Bronchial epithelial cell (primary cell): ENCODE data around the gene SMIM28. TPM values are rescaled to one million over a fixed set of nuclear protein-coding genes. Genes with fewer than 3 reads are reported as not detected.
A peak's percentile ranks its signal among the peaks of the same experiment; 100 is the strongest.

Experiments used
- DNase-seq: peaks from one replicate; pipeline ENCODE4 v3.0.0-alpha.2; 2010; ENCODE audit warnings: low read depth
- FAIRE-seq: peaks from 2 replicates; lab custom pipeline; 2011; peaks lifted over from hg19 to GRCh38; lab: Jason Lieb, UNC
- H3K27me3 ChIP-seq: 2 replicates; pipeline ENCODE4 v1.5.1; 2011; ENCODE audit warnings: low read length; ENCODE audit not compliant: control insufficient read depth, insufficient read depth
- H3K36me3 ChIP-seq: 2 replicates; pipeline ENCODE4 v1.5.1; 2011; ENCODE audit warnings: low read length; ENCODE audit not compliant: control insufficient read depth, insufficient read depth
- H3K4me3 ChIP-seq: 2 replicates; pipeline ENCODE4 v1.5.1; 2011; ENCODE audit warnings: mild to moderate bottlenecking, low read depth, low read length, control low read depth
- CTCF ChIP-seq: IDR thresholded peaks from 2 replicates; pipeline ENCODE4 v1.5.1; 2011; ENCODE audit warnings: mild to moderate bottlenecking, moderate library complexity, low read length, control low read depth, inconsistent platforms; ENCODE audit not compliant: insufficient read depth, severe bottlenecking
- total RNA-seq: library from RNA; depleted of rRNA; stranded (reverse); fragments of >200 nt; gene quantifications from 2 replicates; pipeline ENCODE4 v1.2.1, GENCODE V29; 2014

The SMIM28 gene
- total RNA-seq, 1 donor from 2014 or later, result not detected

- no peak for TF ChIP-seq CTCF
- Histone ChIP-seq H3K4me3 (no peak overlapping the region), H3K27me3 (no peaks in the 10 kb centered on the region), H3K36me3 (no peaks in the 10 kb centered on the region)
- no peak for FAIRE-seq
- no peak for DNase-seq
Measured at GRCh38 chr6:138334963-138335362, 42.7 kb upstream of the SMIM28 start.

DNA sequence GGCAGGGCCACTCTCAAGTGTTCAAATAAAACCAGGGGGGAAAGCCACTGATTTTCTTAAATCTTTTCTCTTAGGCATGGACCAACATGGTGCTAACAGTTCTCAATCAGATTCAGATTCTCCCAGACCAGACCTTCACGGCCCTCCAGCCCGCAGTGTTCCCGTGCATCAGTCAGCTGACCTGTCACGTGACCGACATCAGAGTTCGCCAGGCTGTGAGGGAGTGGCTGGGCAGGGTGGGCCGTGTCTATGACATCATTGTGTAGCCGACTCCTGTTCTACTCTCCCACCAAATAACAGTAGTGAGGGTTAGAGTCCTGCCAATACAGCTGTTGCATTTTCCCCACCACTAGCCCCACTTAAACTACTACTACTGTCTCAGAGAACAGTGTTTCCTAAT, 41.5 kb upstream of the SMIM28 start:
- no peak for TF ChIP-seq CTCF
- Histone ChIP-seq H3K36me3 (no peaks in the 10 kb centered on the region), H3K4me3 (no peak overlapping the region), H3K27me3 (no peaks in the 10 kb centered on the region)
- DNase-seq (no peak), FAIRE-seq (no peak)

DNA sequence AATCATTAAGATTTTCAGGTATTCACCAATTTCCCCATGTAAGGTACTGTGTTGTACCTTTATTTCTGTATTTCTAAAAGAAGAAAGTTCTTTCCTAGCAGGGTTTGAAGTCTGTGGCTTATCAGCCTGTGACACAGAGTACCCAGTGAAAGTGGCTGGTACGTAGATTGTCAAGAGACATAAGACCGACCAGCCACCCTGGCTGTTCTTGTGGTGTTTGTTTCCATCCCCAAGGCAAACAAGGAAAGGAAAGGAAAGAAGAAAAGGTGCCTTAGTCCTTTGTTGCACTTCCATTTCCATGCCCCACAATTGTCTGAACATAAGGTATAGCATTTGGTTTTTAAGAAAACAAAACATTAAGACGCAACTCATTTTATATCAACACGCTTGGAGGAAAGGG, 40.6 kb upstream of the SMIM28 start:
- DNase-seq (no peak), FAIRE-seq (no peak)
- Histone ChIP-seq H3K36me3 (no peaks in the 10 kb centered on the region), H3K4me3 (no peak overlapping the region), H3K27me3 (no peaks in the 10 kb centered on the region)
- TF ChIP-seq CTCF, result no peak

DNA sequence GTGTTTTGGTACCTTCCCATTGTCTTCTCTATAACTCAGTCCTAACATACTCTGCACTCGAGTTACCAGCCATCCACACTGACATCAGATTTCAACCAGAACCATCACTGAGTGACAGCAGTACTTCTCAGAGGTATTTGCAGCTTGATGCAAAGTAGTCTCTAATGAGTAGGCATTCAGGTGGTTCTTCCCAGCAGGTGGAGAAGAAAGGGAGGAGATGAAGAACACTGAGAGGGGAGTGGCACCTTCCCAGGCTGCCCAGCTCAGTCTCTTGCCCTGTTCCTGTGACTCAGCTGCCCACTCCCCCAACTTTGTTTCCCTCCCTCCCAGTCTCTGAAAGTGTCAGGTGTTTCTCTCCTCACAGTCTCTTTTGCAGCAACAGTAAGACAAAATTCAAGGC, 38.7 kb upstream of the SMIM28 start:
- no peak overlapping the region for H3K4me3 ChIP-seq
- no peak for TF ChIP-seq CTCF
- FAIRE-seq (no peak), DNase-seq (peak; percentile 3)
- no peaks in the 10 kb centered on the region for H3K27me3 ChIP-seq
- no peaks in the 10 kb centered on the region for H3K36me3 ChIP-seq

GRCh38 chr6:138341176-138341575, 36.5 kb upstream of the SMIM28 start:
- no peak overlapping the region for H3K4me3 ChIP-seq
- FAIRE-seq, result no peak
- TF ChIP-seq CTCF, result no peak

GRCh38 chr6:138343112-138343511, 34.6 kb upstream of the SMIM28 start:
- Histone ChIP-seq H3K4me3 (no peak overlapping the region), H3K27me3 (no peaks in the 10 kb centered on the region), H3K36me3 (no peaks in the 10 kb centered on the region)
- FAIRE-seq (no peak), DNase-seq (no peak)
- no peak for TF ChIP-seq CTCF

More at GRCh38 chr6:138341176-138341575, 36.5 kb upstream of the SMIM28 start:
- Histone ChIP-seq H3K27me3 (no peaks in the 10 kb centered on the region), H3K36me3 (no peaks in the 10 kb centered on the region)
- no peak for DNase-seq
